ENCODE results near the gene CDK7. TPM values are rescaled to one million over a fixed set of nuclear protein-coding genes. Genes with fewer than 3 reads are reported as not detected.

The CDK7 gene
- total and polyA plus RNA-seq, 7 donors = 7.2 to 35.1 (median 18.5) TPM

GRCh38 chr5:69275563-69275962, 40.9 kb downstream of the CDK7 start:
- Histone ChIP-seq H3K9me3 (no peaks in the 10 kb centered on the region), H3K27me3 (no peaks in the 10 kb centered on the region), H3K4me3 (no peak overlapping the region), H3K4me1 (peaks cover 0 to 15% (median 7%) of the 10 kb centered on the region in 4 donors), H3K36me3 (peaks cover 0 to 57% (median 3%) of the 10 kb centered on the region in 4 donors), H3K27ac (no peak overlapping the region)
- intact Hi-C loops (cut with DNase I) = no loop called here
- no peak for DNase-seq
- WGBS, 2 donors = 98 to 99% methylated on average over 7 of the region's 7 CpGs
- TF ChIP-seq POLR2A (IDR thresholded peaks at IDR 0.05) = no peak
- TF ChIP-seq POLR2AphosphoS5 (IDR thresholded peaks at IDR 0.05) = no peak
- no peak for TF ChIP-seq EP300 (IDR thresholded peaks at IDR 0.05)
- TF ChIP-seq CTCF (IDR thresholded peaks at IDR 0.05) = no peak

GRCh38 chr5:69276422-69277174, 41.9 kb downstream of the CDK7 start:
- Histone ChIP-seq H3K27me3 (no peaks in the 10 kb centered on the region), H3K36me3 (peaks cover 0 to 67% (median 3%) of the 10 kb centered on the region in 4 donors), H3K9me3 (no peaks in the 10 kb centered on the region), H3K4me3 (no peak overlapping the region), H3K4me1 (peaks cover 0 to 15% (median 2%) of the 10 kb centered on the region in 4 donors), H3K27ac (peak overlapping the region in 3 of 4 donors; percentile 25 to 66 (median 30))
- DNase-seq = no peak
- TF ChIP-seq CTCF (IDR thresholded peaks at IDR 0.05) (no peak), POLR2A (IDR thresholded peaks at IDR 0.05) (no peak), POLR2AphosphoS5 (IDR thresholded peaks at IDR 0.05) (no peak), EP300 (IDR thresholded peaks at IDR 0.05) (no peak)
- intact Hi-C loops (cut with DNase I) = no loop called here
- WGBS, 2 donors = 23 to 51% methylated on average over 5 of the region's 5 CpGs

GRCh38 chr5:69279517-69279916, 44.8 kb downstream of the CDK7 start:
- intact Hi-C loops (cut with DNase I) = no loop called here
- H3K27ac ChIP-seq = no peak overlapping the region
- TF ChIP-seq POLR2A (IDR thresholded peaks at IDR 0.05) = no peak
- no peak for TF ChIP-seq CTCF (IDR thresholded peaks at IDR 0.05)
- no peak for TF ChIP-seq EP300 (IDR thresholded peaks at IDR 0.05)
- no peak for TF ChIP-seq POLR2AphosphoS5 (IDR thresholded peaks at IDR 0.05)
- H3K4me3 ChIP-seq = no peak overlapping the region
- 93% methylated on average over 5 of the region's 5 CpGs for WGBS, 2 donors
- no peaks in the 10 kb centered on the region for H3K27me3 ChIP-seq
- DNase-seq = no peak
- H3K9me3 ChIP-seq = no peaks in the 10 kb centered on the region
- H3K36me3 ChIP-seq = peaks cover 0 to 68% (median 3%) of the 10 kb centered on the region in 4 donors
- peaks cover 0 to 15% (median 2%) of the 10 kb centered on the region in 4 donors for H3K4me1 ChIP-seq

GRCh38 chr5:69281114-69281513, 46.4 kb downstream of the CDK7 start:
- WGBS, 2 donors = 98% methylated on average over 1 of the region's 1 CpG
- no peak for TF ChIP-seq POLR2AphosphoS5 (IDR thresholded peaks at IDR 0.05)
- TF ChIP-seq POLR2A (IDR thresholded peaks at IDR 0.05) = no peak
- no peak for TF ChIP-seq CTCF (IDR thresholded peaks at IDR 0.05)
- no peak for TF ChIP-seq EP300 (IDR thresholded peaks at IDR 0.05)
- intact Hi-C loops (cut with DNase I) = no loop called here
- Histone ChIP-seq H3K4me3 (no peak overlapping the region), H3K27me3 (no peaks in the 10 kb centered on the region), H3K36me3 (peaks cover 0 to 78% (median 3%) of the 10 kb centered on the region in 4 donors), H3K27ac (no peak overlapping the region), H3K4me1 (peaks cover 0 to 10% (median 0%) of the 10 kb centered on the region in 4 donors), H3K9me3 (no peaks in the 10 kb centered on the region)
- no peak for DNase-seq

Measured in sigmoid colon (tissue), 7 donors.